Fibroblast of pulmonary artery (primary cell): ENCODE data around the gene TACSTD2.

ENCODE experiments used
- DNase-seq: peaks from one replicate; pipeline ENCODE4 v3.0.0-alpha.2; 2010; ENCODE audit warnings: low read depth
- H3K4me3 ChIP-seq: replicated peaks from 2 replicates; pipeline ENCODE4 v1.5.1; 2011; ENCODE audit warnings: low read depth, mild to moderate bottlenecking, control low read depth, low read length, moderate library complexity
- TF ChIP-seq, protein P1 (sequence below): IDR thresholded peaks from 2 replicates; pipeline ENCODE4 v1.5.1; 2011; ENCODE audit warnings: mild to moderate bottlenecking, control low read depth, low read length, inconsistent platforms; ENCODE audit errors: missing control alignments

TACSTD2 gene

DNA sequence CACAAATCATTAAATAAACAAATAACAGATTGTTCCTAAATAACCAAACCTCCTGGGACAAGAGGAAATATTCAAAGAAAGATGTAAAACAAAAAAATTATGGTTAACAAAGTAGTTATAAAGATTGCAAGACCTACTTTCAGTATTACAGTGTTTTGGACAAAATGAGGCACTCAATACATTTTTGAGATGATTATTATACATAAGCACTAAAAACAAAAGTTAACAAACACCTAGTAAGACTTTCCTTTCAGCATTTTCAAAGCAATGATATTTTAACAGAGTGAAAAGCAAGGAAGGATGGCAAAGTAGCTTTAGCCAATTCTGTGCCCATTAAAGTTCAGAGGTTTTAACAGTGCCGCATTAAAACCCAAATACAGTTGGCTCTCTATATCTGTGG lies 47.8 kb downstream of the TACSTD2 start:
- no peak for DNase-seq
- H3K4me3 ChIP-seq, result no peak overlapping the region
- TF ChIP-seq, protein P1, sequence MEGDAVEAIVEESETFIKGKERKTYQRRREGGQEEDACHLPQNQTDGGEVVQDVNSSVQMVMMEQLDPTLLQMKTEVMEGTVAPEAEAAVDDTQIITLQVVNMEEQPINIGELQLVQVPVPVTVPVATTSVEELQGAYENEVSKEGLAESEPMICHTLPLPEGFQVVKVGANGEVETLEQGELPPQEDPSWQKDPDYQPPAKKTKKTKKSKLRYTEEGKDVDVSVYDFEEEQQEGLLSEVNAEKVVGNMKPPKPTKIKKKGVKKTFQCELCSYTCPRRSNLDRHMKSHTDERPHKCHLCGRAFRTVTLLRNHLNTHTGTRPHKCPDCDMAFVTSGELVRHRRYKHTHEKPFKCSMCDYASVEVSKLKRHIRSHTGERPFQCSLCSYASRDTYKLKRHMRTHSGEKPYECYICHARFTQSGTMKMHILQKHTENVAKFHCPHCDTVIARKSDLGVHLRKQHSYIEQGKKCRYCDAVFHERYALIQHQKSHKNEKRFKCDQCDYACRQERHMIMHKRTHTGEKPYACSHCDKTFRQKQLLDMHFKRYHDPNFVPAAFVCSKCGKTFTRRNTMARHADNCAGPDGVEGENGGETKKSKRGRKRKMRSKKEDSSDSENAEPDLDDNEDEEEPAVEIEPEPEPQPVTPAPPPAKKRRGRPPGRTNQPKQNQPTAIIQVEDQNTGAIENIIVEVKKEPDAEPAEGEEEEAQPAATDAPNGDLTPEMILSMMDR, result no peak

DNA sequence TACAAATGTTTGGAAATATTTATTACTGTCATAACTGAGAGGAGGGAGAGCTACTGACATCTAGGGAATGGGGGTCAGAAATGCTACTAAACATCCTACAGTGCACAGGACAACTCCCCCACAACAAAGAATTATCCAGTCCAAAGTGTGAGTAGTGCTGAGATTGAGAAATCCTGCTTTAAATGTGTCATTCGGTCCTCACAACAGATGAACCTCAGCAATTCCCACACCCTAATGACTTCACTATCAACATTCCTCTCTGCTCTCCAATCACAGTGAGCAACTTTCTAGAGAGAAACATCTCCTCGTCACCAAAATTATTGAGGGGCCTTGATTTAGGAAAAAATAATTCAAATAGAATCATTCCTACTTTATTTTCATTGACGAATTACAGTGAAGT lies 48.5 kb downstream of the TACSTD2 start:
- DNase-seq, result peak; percentile 92
- TF ChIP-seq, protein P1, result no peak

More for the DNA sequence above, 48.5 kb downstream of the TACSTD2 start:
- no peak overlapping the region for H3K4me3 ChIP-seq
